OCI-LY3 (cell line): ENCODE data around the gene COL13A1.

ENCODE experiments used
- CTCF ChIP-seq: fragments of 200-600, 300-600 bp; sonication (generic); IDR thresholded peaks from 2 replicates; pipeline ENCODE4 v1.5.1; 2014; ENCODE audit warnings: antibody characterized with exemption, low read length, low read depth
- EZH2phosphoT487 ChIP-seq: fragments of 200-600 bp; shearing (Covaris generic); IDR thresholded peaks from 2 replicates; pipeline ENCODE4 v1.6.1; 2018; ENCODE audit warnings: antibody characterized with exemption, mixed run types, low read depth

- TF ChIP-seq CTCF (no peak), EZH2phosphoT487 (no peak)
Observed at GRCh38 chr10:69875856-69876255, 74.2 kb downstream of the COL13A1 start.
